ENCODE results near the gene CEBPZ.

CEBPZ gene, protein sequence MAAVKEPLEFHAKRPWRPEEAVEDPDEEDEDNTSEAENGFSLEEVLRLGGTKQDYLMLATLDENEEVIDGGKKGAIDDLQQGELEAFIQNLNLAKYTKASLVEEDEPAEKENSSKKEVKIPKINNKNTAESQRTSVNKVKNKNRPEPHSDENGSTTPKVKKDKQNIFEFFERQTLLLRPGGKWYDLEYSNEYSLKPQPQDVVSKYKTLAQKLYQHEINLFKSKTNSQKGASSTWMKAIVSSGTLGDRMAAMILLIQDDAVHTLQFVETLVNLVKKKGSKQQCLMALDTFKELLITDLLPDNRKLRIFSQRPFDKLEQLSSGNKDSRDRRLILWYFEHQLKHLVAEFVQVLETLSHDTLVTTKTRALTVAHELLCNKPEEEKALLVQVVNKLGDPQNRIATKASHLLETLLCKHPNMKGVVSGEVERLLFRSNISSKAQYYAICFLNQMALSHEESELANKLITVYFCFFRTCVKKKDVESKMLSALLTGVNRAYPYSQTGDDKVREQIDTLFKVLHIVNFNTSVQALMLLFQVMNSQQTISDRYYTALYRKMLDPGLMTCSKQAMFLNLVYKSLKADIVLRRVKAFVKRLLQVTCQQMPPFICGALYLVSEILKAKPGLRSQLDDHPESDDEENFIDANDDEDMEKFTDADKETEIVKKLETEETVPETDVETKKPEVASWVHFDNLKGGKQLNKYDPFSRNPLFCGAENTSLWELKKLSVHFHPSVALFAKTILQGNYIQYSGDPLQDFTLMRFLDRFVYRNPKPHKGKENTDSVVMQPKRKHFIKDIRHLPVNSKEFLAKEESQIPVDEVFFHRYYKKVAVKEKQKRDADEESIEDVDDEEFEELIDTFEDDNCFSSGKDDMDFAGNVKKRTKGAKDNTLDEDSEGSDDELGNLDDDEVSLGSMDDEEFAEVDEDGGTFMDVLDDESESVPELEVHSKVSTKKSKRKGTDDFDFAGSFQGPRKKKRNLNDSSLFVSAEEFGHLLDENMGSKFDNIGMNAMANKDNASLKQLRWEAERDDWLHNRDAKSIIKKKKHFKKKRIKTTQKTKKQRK

DNA sequence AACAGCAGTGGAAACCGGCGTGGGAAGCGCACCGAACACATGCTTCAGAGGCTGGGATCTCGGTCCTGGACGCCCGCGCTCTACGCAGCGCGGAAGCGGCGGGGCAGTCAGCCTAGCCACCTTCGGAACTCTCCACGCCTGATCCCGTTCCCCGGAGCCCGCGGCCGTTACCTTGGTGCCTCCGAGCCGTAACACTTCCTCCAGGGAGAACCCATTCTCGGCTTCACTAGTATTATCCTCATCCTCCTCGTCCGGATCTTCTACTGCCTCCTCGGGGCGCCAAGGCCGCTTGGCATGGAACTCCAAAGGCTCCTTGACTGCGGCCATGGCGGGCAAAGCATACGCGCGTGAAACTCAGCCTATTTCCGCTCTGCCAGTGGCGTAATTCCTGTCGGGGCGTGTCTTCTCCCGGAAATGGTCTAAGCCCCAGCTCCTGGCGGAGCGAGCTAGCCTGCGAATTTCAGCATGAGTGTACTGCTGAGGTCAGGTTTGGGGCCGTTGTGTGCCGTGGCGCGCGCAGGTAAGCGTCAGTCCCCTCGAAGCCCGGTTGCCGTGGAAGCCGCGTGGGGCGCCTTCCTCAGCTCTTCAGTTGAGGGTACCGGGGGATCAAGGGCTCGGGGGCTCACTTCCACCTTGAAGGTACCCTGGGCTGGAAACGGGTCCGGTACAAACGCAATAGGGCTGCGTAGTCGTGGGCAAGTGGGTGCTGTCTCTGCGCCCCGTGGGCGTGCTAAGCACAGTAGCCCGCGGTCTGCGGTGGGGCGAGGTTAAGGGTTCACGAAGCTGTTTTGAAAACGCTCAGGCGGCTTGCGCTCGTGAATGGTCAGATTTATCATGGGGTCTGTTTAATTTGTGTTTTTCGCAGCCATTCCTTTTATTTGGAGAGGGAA, at the start of gene CEBPZ, which contains the start of gene NDUFAF7:
CEBPZ (minus strand) TSS at position 356 of the 890 bp plus-strand sequence; CDS start at position 327, 29 bp downstream.
NDUFAF7 (plus strand) TSS at position 418 of the 890 bp plus-strand sequence; CDS start at position 466, 48 bp downstream.
- TF ChIP-seq SUZ12 (IDR thresholded peaks at IDR 0.05): no peak
- TF ChIP-seq SP1 (IDR thresholded peaks at IDR 0.05): no peak
- no peak for TF ChIP-seq TARDBP (IDR thresholded peaks at IDR 0.05)
- peak; percentile 56; the same call in 1 of the 2 replicates for TF ChIP-seq ELF4 (IDR thresholded peaks at IDR 0.05)
- peak; percentile 88 for TF ChIP-seq L3MBTL2 (conservative IDR thresholded peaks at IDR 0.05)
- TF ChIP-seq LEF1 (IDR thresholded peaks at IDR 0.05; ENCODE audit: borderline replicate concordance): no peak
- CTCF ChIA-PET: interaction anchor here (0.6 kb wide), 1 partner anchor 164 kb away, joined by 4 read pairs; no protein-coding TSS in a partner anchor
- POLR2A ChIA-PET: interaction anchor here (0.7 to 1.4 kb wide), 8 partner anchors 9 to 94 kb away, joined by 3 to 5 read pairs (median 4); partner anchors contain the start of gene EIF2AK2
- peak; percentile 93 for DNase-seq (ENCODE audit: extremely low spot score)

DNA sequence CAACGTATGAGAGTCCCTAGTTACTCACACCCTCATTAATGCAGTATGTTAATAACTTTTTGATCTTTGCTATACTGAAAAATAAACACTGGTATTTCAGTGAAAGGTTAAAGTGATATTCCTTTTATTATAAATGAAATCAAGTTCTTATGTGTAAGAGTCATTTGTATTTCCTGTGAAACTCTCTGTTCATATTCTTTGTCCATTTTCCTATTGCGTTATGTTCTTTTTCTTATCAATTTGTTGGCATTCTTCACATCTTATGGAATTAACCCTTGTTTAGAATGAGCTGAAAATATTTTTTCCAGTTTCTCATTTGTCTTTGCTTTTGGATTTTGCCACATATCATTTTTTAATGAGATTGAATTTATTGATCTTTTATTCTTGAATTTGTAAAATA, 44.9 kb upstream of the CEBPZ start:
- ChIA-PET CTCF (no interaction called here), POLR2A (no interaction called here)
- DNase-seq (ENCODE audit: extremely low spot score): no peak
- TF ChIP-seq NFRKB (IDR thresholded peaks at IDR 0.05): no peak
- no peak for TF ChIP-seq SP1 (IDR thresholded peaks at IDR 0.05)
- TF ChIP-seq BHLHE40 (IDR thresholded peaks at IDR 0.05; ENCODE audit: borderline replicate concordance): no peak
- TF ChIP-seq ARNT (IDR thresholded peaks at IDR 0.05): no peak
- no peak for TF ChIP-seq LEF1 (IDR thresholded peaks at IDR 0.05; ENCODE audit: borderline replicate concordance)
- no peak for TF ChIP-seq L3MBTL2 (conservative IDR thresholded peaks at IDR 0.05)
- TF ChIP-seq FOXA1 (IDR thresholded peaks at IDR 0.05): no peak
- TF ChIP-seq, protein P1, sequence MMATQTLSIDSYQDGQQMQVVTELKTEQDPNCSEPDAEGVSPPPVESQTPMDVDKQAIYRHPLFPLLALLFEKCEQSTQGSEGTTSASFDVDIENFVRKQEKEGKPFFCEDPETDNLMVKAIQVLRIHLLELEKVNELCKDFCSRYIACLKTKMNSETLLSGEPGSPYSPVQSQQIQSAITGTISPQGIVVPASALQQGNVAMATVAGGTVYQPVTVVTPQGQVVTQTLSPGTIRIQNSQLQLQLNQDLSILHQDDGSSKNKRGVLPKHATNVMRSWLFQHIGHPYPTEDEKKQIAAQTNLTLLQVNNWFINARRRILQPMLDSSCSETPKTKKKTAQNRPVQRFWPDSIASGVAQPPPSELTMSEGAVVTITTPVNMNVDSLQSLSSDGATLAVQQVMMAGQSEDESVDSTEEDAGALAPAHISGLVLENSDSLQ (IDR thresholded peaks at IDR 0.05): no peak
- no peak for TF ChIP-seq FOXK2 (IDR thresholded peaks at IDR 0.05)

DNA sequence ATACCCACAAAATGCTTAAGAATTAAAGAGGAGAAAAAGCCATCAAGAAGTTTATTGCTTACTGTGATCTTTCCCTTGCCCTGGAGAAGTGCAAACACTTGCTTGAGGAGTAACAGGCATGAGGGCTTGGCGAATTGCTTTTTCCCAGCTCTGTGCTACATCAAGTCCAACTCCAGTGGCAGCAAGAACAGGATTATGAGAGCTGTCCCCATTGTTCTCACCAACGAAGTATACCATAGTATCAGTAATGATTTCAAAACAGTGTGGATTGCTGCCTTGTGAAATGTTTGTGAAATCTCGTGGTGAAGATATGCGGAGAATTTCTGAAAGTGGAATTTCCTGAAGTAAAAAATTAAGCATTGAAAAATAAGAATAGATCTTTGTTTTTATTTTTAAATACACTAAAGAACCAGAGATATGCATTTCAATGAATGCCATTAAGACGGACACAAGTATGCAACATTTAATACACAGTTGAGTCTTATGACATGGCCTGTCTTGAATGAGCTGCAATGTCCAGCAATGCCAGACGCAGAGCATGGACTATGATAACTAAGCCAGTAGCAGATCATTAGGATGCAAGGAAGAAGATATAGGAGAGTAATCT, 43.1 kb upstream of the CEBPZ start:
- DNase-seq (ENCODE audit: extremely low spot score): no peak
- TF ChIP-seq CTBP1 (IDR thresholded peaks at IDR 0.05; ENCODE audit: borderline replicate concordance) (no peak), ELF4 (IDR thresholded peaks at IDR 0.05) (no peak), NFRKB (IDR thresholded peaks at IDR 0.05) (no peak), FOXM1 (IDR thresholded peaks at IDR 0.05; ENCODE audit: borderline replicate concordance) (no peak), TARDBP (IDR thresholded peaks at IDR 0.05) (no peak), LEF1 (IDR thresholded peaks at IDR 0.05; ENCODE audit: borderline replicate concordance) (no peak), L3MBTL2 (conservative IDR thresholded peaks at IDR 0.05) (no peak), ARNT (IDR thresholded peaks at IDR 0.05) (no peak), SUZ12 (IDR thresholded peaks at IDR 0.05) (no peak), ZNF384 (IDR thresholded peaks at IDR 0.05) (no peak), BHLHE40 (IDR thresholded peaks at IDR 0.05; ENCODE audit: borderline replicate concordance) (no peak), FOXA1 (IDR thresholded peaks at IDR 0.05) (no peak), FOXK2 (IDR thresholded peaks at IDR 0.05) (no peak)
- TF ChIP-seq, protein P1 (IDR thresholded peaks at IDR 0.05): no peak
- ChIA-PET POLR2A (no interaction called here), CTCF (no interaction called here)

DNA sequence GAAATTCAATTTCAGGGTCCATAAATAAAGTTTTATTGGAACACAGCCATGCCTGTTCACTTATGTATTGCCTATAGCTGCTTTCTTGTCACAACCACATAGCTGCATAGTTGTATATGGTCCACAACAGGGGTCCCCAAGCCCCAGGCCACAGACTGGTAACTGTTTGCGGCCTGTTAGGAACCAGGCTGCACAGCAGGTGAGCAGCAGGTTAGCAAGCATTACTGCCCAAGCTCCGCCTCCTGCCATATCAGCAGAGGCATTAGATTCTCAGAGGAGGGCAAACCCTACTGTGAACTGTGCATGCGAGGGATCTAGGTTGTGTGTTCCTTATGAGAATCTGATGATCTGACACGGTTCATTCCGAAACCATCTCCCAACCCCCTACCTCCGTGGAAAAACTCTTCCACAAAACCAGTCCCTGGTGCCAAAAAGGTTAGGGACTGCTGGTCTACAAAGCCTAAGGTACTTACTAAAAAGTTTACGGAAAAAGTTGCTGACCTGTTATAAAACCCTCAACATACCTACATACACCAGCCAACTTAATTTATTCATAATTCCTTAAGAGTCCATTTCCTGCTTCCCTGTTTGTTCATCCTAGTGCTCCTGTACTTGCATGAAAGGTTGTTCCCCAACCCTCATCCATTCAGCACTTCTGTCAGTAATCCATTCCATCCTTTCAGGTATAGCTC, 40.1 kb upstream of the CEBPZ start:
- no peak for TF ChIP-seq NFRKB (IDR thresholded peaks at IDR 0.05)
- no peak for TF ChIP-seq L3MBTL2 (conservative IDR thresholded peaks at IDR 0.05)
- TF ChIP-seq LEF1 (IDR thresholded peaks at IDR 0.05; ENCODE audit: borderline replicate concordance): no peak
- no peak for TF ChIP-seq FOXA1 (IDR thresholded peaks at IDR 0.05)
- no peak for TF ChIP-seq HDGF (IDR thresholded peaks at IDR 0.05; ENCODE audit: borderline replicate concordance)
- TF ChIP-seq ARNT (IDR thresholded peaks at IDR 0.05): no peak
- TF ChIP-seq BHLHE40 (IDR thresholded peaks at IDR 0.05; ENCODE audit: borderline replicate concordance): no peak
- no peak for TF ChIP-seq ZNF384 (IDR thresholded peaks at IDR 0.05)
- TF ChIP-seq, protein P1 (IDR thresholded peaks at IDR 0.05): no peak
- TF ChIP-seq CTBP1 (IDR thresholded peaks at IDR 0.05; ENCODE audit: borderline replicate concordance): no peak
- no peak for TF ChIP-seq FOXM1 (IDR thresholded peaks at IDR 0.05; ENCODE audit: borderline replicate concordance)
- no peak for TF ChIP-seq SUZ12 (IDR thresholded peaks at IDR 0.05)
- no peak for TF ChIP-seq TARDBP (IDR thresholded peaks at IDR 0.05)
- TF ChIP-seq ELF4 (IDR thresholded peaks at IDR 0.05): no peak
- TF ChIP-seq SP1 (IDR thresholded peaks at IDR 0.05): no peak
- no peak for TF ChIP-seq FOXK2 (IDR thresholded peaks at IDR 0.05)
- ChIA-PET CTCF (no interaction called here), POLR2A (no interaction called here)
- DNase-seq (ENCODE audit: extremely low spot score): no peak

All from HEK293T (cell line).